K562 (cell line): ENCODE measurements around the gene RRP9. TPM values are rescaled to one million over a fixed set of nuclear protein-coding genes. Genes with fewer than 3 reads are reported as not detected.

Experiments
- BACH1 ChIP-seq: fragments of 200-800 bp; sonication (Bioruptor generic); IDR thresholded peaks from 2 replicates; pipeline ENCODE4 v1.6.1; 2016; ENCODE audit warnings: missing genetic modification characterization, missing compliant biosample characterization
- BDP1 ChIP-seq: IDR thresholded peaks from 3 replicates; pipeline ENCODE4 v1.6.1; 2011; ENCODE audit not compliant: insufficient read length, insufficient read depth
- CBFA2T2 ChIP-seq: fragments of 450-650 bp; conservative IDR thresholded peaks from 2 replicates; pipeline ENCODE4 v1.6.1; 2017; ENCODE audit warnings: mild to moderate bottlenecking
- COPS2 ChIP-seq: fragments of 450-650 bp; conservative IDR thresholded peaks from 2 replicates; pipeline ENCODE4 v1.6.1; 2016; ENCODE audit warnings: mild to moderate bottlenecking, moderate library complexity
- E2F3 ChIP-seq: fragments of 250-450 bp; sonication (Bioruptor Pico); IDR thresholded peaks from 2 replicates; pipeline ENCODE4 v1.4.0; 2020; ENCODE audit warnings: mild to moderate bottlenecking
- FOXJ3 ChIP-seq: sonication (generic); formaldehyde crosslinking; IDR thresholded peaks from 2 replicates; pipeline ENCODE4 v1.4.0; 2020; ENCODE audit warnings: mild to moderate bottlenecking, missing genetic modification reagents
- HDAC8 ChIP-seq: fragments of 450-650 bp; IDR thresholded peaks from 2 replicates; pipeline ENCODE4 v1.6.1; 2016; ENCODE audit warnings: mild to moderate bottlenecking, missing genetic modification characterization, moderate library complexity, missing compliant biosample characterization
- KLF13 ChIP-seq: fragments of 450-650 bp; IDR thresholded peaks from 2 replicates; pipeline ENCODE4 v1.6.1; 2016; ENCODE audit warnings: missing genetic modification characterization, low read depth, mild to moderate bottlenecking, missing compliant biosample characterization, moderate library complexity, borderline replicate concordance
- MAFF ChIP-seq: IDR thresholded peaks from 2 replicates; pipeline ENCODE4 v1.6.1; 2012; ENCODE audit warnings: low read length, improper control_type of control experiment
- MEF2A ChIP-seq: IDR thresholded peaks from 2 replicates; pipeline ENCODE4 v1.6.1; 2011; ENCODE audit warnings: low read depth, mild to moderate bottlenecking, low read length, moderate library complexity; ENCODE audit not compliant: control insufficient read depth
- NFATC3 ChIP-seq: fragments of 450-650 bp; IDR thresholded peaks from 2 replicates; pipeline ENCODE4 v1.6.1; 2017; ENCODE audit warnings: mild to moderate bottlenecking
- NFYB ChIP-seq: IDR thresholded peaks from 2 replicates; pipeline ENCODE4 v1.6.1; 2011; ENCODE audit warnings: mild to moderate bottlenecking, moderate library complexity; ENCODE audit not compliant: insufficient read length; ENCODE audit errors: extremely low read depth
- PHB ChIP-seq: fragments of 250-450 bp; sonication (Bioruptor Pico); IDR thresholded peaks from 2 replicates; pipeline ENCODE4 v1.5.0; 2021
- PHF20 ChIP-seq: fragments of 450-650 bp; IDR thresholded peaks from 2 replicates; pipeline ENCODE4 v1.6.1; 2018; ENCODE audit not compliant: partially characterized antibody
- RB1 ChIP-seq: fragments of 450-650 bp; IDR thresholded peaks from 2 replicates; pipeline ENCODE4 v1.6.1; 2017; ENCODE audit warnings: low read depth, mild to moderate bottlenecking
- RBFOX2 ChIP-seq: fragments of 200-400 bp; formaldehyde crosslinking; IDR thresholded peaks from 2 replicates; pipeline ENCODE4 v1.6.1; 2017; ENCODE audit warnings: low read depth, mild to moderate bottlenecking, low read length, moderate library complexity
- TBL1XR1 ChIP-seq, 2 experiments: IDR thresholded peaks; 2 replicates each; pipeline ENCODE4 v1.6.1; 2012; ENCODE audit warnings: improper control_type of control experiment in 2 of 2, low read length in 2 of 2, mild to moderate bottlenecking in 1 of 2
- ZEB2 ChIP-seq: fragments of 450-650 bp; IDR thresholded peaks from 2 replicates; pipeline ENCODE4 v1.6.1; 2016
- ZNF146 ChIP-seq: IDR thresholded peaks from one replicate; pipeline ENCODE4 v1.6.1; 2018; ENCODE audit warnings: missing compliant biosample characterization; ENCODE audit not compliant: unreplicated experiment
- ZNF3 ChIP-seq: fragments of 250-450 bp; sonication (Bioruptor Pico); IDR thresholded peaks from 2 replicates; pipeline ENCODE4 v1.5.0; 2021; ENCODE audit warnings: mild to moderate bottlenecking, moderate library complexity
- ZSCAN29 ChIP-seq: fragments of 450-650 bp; IDR thresholded peaks from 2 replicates; pipeline ENCODE4 v1.6.1; 2017
- polyA plus RNA-seq, 8 experiments: library from polyadenylated mRNA; depleted of rRNA in 4 of 8; stranded (reverse) in 5 of 8; unstranded in 3 of 8; fragments of >200 nt; fragmentation: Nextera tagmentation in 2 of 8; fragmentation: Illumina TruSeq in 1 of 8; extraction: Ambion mirVana in 2 of 8; extraction: Trizol in 1 of 8; gene quantifications; 2 replicates each; pipeline versions ENCODE4 v1.2.1 to v1.2.3, GENCODE V29; 2011 to 2014; ENCODE audit warnings: inconsistent platforms in 1 of 8, missing spikeins in 1 of 8
- total RNA-seq, 7 experiments: library from RNA; depleted of rRNA in 6 of 7; stranded (reverse); fragments of >200 nt in 6 of 7; fragmentation: Illumina TruSeq in 2 of 7; extraction: Trizol in 2 of 7; gene quantifications; 2 replicates each; pipeline versions ENCODE4 v1.2.1 to v1.2.3, GENCODE V29; 2011 to 2021; ENCODE audit warnings: low replicate concordance in 1 of 7
- TF ChIP-seq, protein P1 (sequence below): fragments of 250-450 bp; sonication (Bioruptor Pico); IDR thresholded peaks from 2 replicates; pipeline ENCODE4 v1.4.0; 2020
- TF ChIP-seq, protein P2 (sequence below): sonication (generic); formaldehyde crosslinking; IDR thresholded peaks from 2 replicates; pipeline ENCODE4 v1.8.1; 2022; ENCODE audit warnings: missing genetic modification reagents
- TF ChIP-seq, protein P3 (sequence below): IDR thresholded peaks from 2 replicates; pipeline ENCODE4 v1.6.1; 2011; ENCODE audit warnings: borderline replicate concordance, low read depth, mild to moderate bottlenecking, moderate library complexity, low read length; ENCODE audit not compliant: insufficient read depth, poor library complexity, severe bottlenecking
- TF ChIP-seq, protein P4 (sequence below): fragments of 450-650 bp; IDR thresholded peaks from 2 replicates; pipeline ENCODE4 v1.6.1; 2014; ENCODE audit warnings: low read depth, mild to moderate bottlenecking, moderate library complexity, borderline replicate concordance

The RRP9 gene
- total and polyA plus RNA-seq, 9 of the 15 experiments (the other 6 are each of a cell fraction or from before 2014, with no cell fraction given), result 5.2 to 67.0 (median 45.9) TPM

DNA sequence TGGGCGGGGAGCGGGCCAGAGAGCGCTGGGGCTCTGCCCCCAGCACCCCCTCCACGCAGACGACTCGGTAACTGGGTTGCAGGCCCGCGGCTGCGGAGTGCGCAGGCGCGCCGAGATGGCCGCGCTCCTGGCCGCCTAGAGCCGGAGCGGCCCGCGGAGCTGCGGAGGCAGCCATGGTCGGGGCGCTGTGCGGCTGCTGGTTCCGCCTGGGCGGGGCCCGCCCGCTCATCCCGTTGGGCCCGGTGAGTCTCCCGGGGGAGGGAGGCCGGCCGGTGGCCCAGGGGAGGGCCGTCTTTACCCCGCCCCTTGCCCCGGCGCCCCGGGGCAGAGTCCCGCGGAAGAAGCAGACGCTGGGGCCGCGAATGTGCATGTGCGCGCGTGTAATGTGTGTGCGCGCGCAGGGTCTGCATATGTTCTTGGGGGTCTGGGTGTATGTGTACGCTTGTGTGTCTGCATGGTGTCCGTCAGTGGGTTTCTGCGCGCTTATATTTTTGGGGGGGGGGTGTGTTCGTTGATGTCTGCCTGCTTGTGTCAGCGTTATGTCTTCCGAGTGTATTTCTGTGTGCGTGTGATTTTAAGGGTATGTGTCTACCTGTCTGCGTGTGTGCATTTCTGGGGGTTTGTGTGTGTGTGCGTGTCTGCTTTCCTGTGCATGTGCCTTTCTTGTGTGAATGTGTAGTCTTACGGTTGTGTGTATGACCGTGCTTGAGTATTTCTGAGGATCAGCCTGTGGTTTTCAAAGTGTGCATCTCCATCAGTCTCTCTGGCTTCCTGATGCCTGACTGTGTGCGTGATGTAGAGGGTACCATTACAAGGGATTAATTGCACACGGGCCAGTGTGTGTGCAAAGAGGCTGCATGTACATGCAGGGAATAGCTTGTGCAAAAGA lies 33.5 kb upstream of the RRP9 start, which contains the start of gene ABHD14A (continued):
- TF ChIP-seq KLF13 (tag), result no peak
- no peak for TF ChIP-seq ZNF146
- no peak for TF ChIP-seq CBFA2T2
- TF ChIP-seq PHF20, result peak; percentile 29
- TF ChIP-seq, protein P1, sequence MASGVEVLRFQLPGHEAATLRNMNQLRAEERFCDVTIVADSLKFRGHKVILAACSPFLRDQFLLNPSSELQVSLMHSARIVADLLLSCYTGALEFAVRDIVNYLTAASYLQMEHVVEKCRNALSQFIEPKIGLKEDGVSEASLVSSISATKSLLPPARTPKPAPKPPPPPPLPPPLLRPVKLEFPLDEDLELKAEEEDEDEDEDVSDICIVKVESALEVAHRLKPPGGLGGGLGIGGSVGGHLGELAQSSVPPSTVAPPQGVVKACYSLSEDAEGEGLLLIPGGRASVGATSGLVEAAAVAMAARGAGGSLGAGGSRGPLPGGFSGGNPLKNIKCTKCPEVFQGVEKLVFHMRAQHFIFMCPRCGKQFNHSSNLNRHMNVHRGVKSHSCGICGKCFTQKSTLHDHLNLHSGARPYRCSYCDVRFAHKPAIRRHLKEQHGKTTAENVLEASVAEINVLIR (CRISPR knock-in tag), result no peak
- TF ChIP-seq, protein P2, sequence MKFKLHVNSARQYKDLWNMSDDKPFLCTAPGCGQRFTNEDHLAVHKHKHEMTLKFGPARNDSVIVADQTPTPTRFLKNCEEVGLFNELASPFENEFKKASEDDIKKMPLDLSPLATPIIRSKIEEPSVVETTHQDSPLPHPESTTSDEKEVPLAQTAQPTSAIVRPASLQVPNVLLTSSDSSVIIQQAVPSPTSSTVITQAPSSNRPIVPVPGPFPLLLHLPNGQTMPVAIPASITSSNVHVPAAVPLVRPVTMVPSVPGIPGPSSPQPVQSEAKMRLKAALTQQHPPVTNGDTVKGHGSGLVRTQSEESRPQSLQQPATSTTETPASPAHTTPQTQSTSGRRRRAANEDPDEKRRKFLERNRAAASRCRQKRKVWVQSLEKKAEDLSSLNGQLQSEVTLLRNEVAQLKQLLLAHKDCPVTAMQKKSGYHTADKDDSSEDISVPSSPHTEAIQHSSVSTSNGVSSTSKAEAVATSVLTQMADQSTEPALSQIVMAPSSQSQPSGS (CRISPR knock-in tag), result no peak
- TF ChIP-seq ZNF3, result no peak
- no peak for TF ChIP-seq MEF2A
- TF ChIP-seq BACH1 (tag), result no peak
- TF ChIP-seq PHB (CRISPR knock-in tag), result no peak
- TF ChIP-seq COPS2, result no peak
- TF ChIP-seq BDP1, result no peak
- peak; percentile 80 for TF ChIP-seq RBFOX2
- TF ChIP-seq, protein P3, sequence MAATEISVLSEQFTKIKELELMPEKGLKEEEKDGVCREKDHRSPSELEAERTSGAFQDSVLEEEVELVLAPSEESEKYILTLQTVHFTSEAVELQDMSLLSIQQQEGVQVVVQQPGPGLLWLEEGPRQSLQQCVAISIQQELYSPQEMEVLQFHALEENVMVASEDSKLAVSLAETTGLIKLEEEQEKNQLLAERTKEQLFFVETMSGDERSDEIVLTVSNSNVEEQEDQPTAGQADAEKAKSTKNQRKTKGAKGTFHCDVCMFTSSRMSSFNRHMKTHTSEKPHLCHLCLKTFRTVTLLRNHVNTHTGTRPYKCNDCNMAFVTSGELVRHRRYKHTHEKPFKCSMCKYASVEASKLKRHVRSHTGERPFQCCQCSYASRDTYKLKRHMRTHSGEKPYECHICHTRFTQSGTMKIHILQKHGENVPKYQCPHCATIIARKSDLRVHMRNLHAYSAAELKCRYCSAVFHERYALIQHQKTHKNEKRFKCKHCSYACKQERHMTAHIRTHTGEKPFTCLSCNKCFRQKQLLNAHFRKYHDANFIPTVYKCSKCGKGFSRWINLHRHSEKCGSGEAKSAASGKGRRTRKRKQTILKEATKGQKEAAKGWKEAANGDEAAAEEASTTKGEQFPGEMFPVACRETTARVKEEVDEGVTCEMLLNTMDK, result no peak
- TF ChIP-seq RB1, result peak; percentile 41; the same call in 1 of the 2 replicates
- TF ChIP-seq FOXJ3, result no peak
- no peak for TF ChIP-seq HDAC8
- no peak for TF ChIP-seq MAFF
- TF ChIP-seq ZEB2, result no peak
- TF ChIP-seq, protein P4, sequence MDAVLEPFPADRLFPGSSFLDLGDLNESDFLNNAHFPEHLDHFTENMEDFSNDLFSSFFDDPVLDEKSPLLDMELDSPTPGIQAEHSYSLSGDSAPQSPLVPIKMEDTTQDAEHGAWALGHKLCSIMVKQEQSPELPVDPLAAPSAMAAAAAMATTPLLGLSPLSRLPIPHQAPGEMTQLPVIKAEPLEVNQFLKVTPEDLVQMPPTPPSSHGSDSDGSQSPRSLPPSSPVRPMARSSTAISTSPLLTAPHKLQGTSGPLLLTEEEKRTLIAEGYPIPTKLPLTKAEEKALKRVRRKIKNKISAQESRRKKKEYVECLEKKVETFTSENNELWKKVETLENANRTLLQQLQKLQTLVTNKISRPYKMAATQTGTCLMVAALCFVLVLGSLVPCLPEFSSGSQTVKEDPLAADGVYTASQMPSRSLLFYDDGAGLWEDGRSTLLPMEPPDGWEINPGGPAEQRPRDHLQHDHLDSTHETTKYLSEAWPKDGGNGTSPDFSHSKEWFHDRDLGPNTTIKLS, result no peak
- TF ChIP-seq E2F3 (CRISPR knock-in tag), result no peak
- no peak for TF ChIP-seq NFYB
- no peak for TF ChIP-seq ZSCAN29
- no peak for TF ChIP-seq NFATC3
- TF ChIP-seq TBL1XR1 (IDR thresholded peaks at IDR 0.05; ENCODE audit: low read length in 2 of 2), result no peak
